Choroid plexus epithelial cell (primary cell): ENCODE measurements around the gene RAD51B.
"Not testable (repeated sequence)": the region's sequence is repeated elsewhere in the genome, so short reads cannot be mapped to it uniquely, and the experiment has no call there.

ENCODE experiments used
- DNase-seq: peaks from one replicate; pipeline ENCODE4 v3.0.0-alpha.2; 2010; ENCODE audit warnings: low read depth
- H3K4me3 ChIP-seq: 2 replicates; pipeline ENCODE4 v1.5.1; 2011; ENCODE audit warnings: low read depth, mild to moderate bottlenecking, control low read depth, low read length, moderate library complexity
- CTCF ChIP-seq: conservative IDR thresholded peaks from 2 replicates; pipeline ENCODE4 v1.5.1; 2011; ENCODE audit warnings: low read depth, mild to moderate bottlenecking, control low read depth, inconsistent platforms, low read length, moderate library complexity

Gene RAD51B

GRCh38 chr14:68295316-68295816 is 475.8 kb downstream of the RAD51B start:
- TF ChIP-seq CTCF: no peak
- H3K4me3 ChIP-seq: no peak overlapping the region
- DNase-seq: peak; percentile 51

- TF ChIP-seq CTCF: no peak
- no peak overlapping the region for H3K4me3 ChIP-seq
- no peak for DNase-seq
Observed at GRCh38 chr14:68297039-68297438, 477.5 kb downstream of the RAD51B start.

- TF ChIP-seq CTCF: peak; percentile 46
- peak; percentile 52 for DNase-seq
- H3K4me3 ChIP-seq: no peak overlapping the region
Observed at GRCh38 chr14:68297876-68298468, 478.4 kb downstream of the RAD51B start.

- DNase-seq: no peak
- H3K4me3 ChIP-seq: no peak overlapping the region
- TF ChIP-seq CTCF: no peak
Observed at GRCh38 chr14:68300608-68301007, 481.0 kb downstream of the RAD51B start.

- no peak for DNase-seq
- no peak overlapping the region for H3K4me3 ChIP-seq
- TF ChIP-seq CTCF: no peak
Observed at GRCh38 chr14:68301219-68301618, 481.6 kb downstream of the RAD51B start.

GRCh38 chr14:68302938-68303337 is 483.4 kb downstream of the RAD51B start:
- not testable (repeated sequence) for DNase-seq, H3K4me3 ChIP-seq

GRCh38 chr14:68305738-68306137 is 486.2 kb downstream of the RAD51B start:
- no peak overlapping the region for H3K4me3 ChIP-seq
- TF ChIP-seq CTCF: no peak
- DNase-seq: no peak
